Heart left ventricle (tissue), 13 donors: Measurements from ENCODE around the gene CCDC112.

ENCODE experiments used
- CTCF ChIP-seq, 12 donors: fragments of 200-600 bp; sonication (generic) in 4 of 12; IDR thresholded peaks; one replicate each; pipeline versions ENCODE4 v1.5.0 to v1.8.0; 2018 to 2022; ENCODE audit warnings: antibody characterized with exemption in 12 of 12, mild to moderate bottlenecking in 5 of 12
- POLR2A ChIP-seq, 2 donors: fragments of 450-650 bp; IDR thresholded peaks; one replicate each; pipeline ENCODE4 v1.6.1; 2017; ENCODE audit warnings: antibody characterized with exemption in 2 of 2, mild to moderate bottlenecking in 2 of 2, moderate library complexity in 2 of 2
- donor health status: ischemic (EF 13 %, LVEDD 7.1; RV severe dilation, severe dysfunction).
- donor health status: DM: no; HTN: yes; CAD: no.
- donor health status: DM: no; HTN: no; CAD: no.
- donor health status: ischemic (EF 25% LVEDD 6.9; RV normal size, moderate dysfunction).
- donor health status: ischemic (EF 25% LVEDD 5.7; RV mildly dilated, moderate dysfunction).
- donor health status: ischemic (EF 35%, LVEDD 5.7; RV mildly dilated, moderate dysfunction).
- donor health status: nonischemic (EF 11% LVEDD 7.7; RV severe dilation, severe dysfunction).
- donor health status: DM: yes; HTN: yes; CAD: no.
- donor health status: PGD.
- donor health status: ischemic (EF 29% LVEDD 5.4; RV normal size, mild dysfunction).
- donor health status: nonischemic (EF 23%, LVEDD 6.1; RV moderate dilation, normal function).

DNA sequence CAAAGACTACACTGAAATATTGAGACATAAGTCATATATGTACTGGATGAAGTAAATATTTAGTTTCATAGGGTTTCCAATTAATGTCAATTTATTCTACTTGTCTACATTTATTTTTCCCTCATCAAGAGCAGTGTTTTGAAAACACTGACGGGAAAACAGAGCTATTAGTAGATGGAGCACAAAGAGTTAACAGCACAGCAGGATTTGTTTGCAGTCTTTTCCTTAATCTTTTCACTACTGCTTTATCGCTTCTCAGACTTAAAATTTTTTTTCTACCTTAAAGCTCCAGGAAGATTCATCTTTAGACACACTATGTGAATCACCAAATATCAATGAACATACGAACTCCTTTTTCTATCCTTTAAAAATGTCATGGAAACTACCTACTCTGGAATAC, 59.4 kb downstream of the CCDC112 start:
- TF ChIP-seq POLR2A (IDR thresholded peaks at IDR 0.05) (no peak), CTCF (IDR thresholded peaks at IDR 0.05) (no peak)
